ENCODE results near the gene SSTR1. TPM values are rescaled to one million over a fixed set of nuclear protein-coding genes. Genes with fewer than 3 reads are reported as not detected.

The SSTR1 gene
- polyA plus RNA-seq, 4 donors = 1.9 to 2.6 (median 2.4) TPM

DNA sequence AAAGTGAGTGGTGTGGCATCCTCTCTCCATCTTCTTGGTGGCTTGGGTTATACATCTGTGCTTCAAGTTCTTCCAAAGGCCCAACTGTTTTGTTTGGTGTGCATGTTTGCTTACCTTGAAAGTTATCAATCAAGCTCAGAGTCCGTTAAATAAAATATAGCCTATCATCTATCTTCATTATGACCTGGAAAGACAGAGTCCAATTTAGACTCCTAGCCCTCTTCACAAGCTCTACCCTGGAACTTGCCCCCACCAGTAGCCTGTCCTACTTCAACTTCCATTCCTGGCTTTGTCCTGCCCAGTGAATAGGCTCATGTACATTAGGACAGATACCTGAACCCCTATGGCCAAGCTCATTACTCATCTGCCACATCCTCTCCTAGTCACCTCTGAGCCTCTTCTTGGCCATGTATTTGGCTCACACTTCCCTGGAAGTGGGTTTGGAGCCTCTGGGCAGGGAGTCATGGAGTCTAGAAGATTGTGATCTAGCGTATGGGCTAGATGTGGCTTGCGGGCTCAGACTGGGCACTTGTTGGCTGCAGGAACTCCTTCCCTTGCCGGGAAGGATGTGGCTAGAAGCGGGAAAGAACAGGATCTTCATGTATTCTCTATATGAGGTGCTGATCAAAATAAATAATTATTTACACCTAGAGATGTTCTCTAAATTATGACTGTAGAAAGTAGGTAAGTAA is 6.4 kb upstream of the SSTR1 start:
- no peak for DNase-seq (ENCODE audit: low read depth in 4 of 4, low spot score in 3 of 4)

DNA sequence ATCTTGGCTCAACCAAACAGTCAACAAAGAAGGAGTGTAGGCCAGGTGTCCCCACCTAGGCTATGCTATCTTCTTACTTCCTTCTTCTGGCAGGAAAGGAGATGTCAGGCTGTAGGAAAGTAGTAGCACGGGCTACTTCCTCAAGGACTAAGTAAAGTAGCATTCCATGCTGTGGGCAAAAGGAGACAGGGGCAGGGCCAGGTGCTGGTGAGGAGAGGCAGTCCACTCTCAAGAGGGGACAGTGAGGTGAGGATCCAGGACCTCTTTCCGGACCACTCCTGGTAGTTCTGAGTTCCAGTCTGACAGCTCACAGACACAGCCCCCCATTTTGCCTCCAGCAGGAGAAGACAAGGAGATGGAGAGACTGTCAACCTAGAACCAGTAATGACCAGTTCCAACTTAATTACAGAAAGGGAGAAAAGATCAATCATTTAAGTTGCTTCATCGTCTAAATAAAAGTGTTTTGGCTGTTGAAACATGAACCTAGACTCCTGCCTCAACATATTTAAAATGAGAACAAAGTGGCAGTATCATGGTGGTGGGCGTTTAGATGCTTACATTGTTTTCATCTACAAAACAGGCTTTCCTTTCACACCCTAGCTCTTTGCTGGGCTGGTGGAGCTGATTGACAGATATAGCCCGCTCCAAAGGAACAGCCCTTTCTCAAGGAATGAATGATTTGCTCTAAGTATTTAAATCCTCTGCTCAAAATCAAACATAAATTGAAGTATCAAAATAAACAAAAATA is 5.1 kb upstream of the SSTR1 start:
- no peak for DNase-seq (ENCODE audit: low read depth in 4 of 4, low spot score in 3 of 4)

DNA sequence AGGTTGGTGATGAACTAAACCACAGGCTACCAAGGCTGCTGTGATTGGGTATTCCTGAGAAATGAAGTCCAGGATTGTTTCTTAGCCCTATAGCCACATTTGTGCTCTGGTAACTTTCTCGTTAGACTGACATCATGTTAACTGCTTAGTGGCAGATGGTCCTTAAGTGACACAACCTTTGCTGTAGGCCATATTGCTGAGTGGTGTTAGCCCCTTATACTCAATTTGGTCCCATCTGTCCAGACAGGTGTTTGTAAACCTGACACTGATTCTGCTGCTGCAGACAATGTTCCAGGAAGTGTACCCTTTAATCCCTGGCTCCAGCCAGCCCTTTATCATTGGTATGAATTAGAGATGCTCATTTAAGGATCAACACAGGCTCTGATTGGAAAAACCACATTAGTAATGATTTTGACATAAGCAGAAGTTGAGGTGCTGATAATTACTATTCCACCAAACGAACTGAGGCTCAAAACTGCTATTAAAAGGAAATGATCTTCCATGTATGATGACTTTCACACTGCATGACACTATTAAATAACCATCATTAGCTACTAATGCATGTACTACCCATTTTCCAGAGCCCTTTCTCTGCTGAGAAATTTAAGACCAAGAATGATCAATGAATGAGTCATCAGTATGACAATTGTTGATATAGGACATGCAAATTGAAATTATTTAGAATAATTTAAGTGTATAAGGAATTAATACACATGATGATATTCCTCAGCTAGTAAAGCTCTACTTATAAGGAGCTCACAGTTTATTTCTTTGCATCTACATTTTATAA is 3.6 kb upstream of the SSTR1 start:
- DNase-seq (ENCODE audit: low read depth in 4 of 4, low spot score in 3 of 4) = no peak

- DNase-seq (ENCODE audit: low read depth in 4 of 4, low spot score in 3 of 4) = no peak
Observed at GRCh38 chr14:38204719-38205115, 3.0 kb upstream of the SSTR1 start.

GRCh38 chr14:38205119-38205813 is 2.4 kb upstream of the SSTR1 start:
- no peak for DNase-seq (ENCODE audit: low read depth in 4 of 4, low spot score in 3 of 4)

DNA sequence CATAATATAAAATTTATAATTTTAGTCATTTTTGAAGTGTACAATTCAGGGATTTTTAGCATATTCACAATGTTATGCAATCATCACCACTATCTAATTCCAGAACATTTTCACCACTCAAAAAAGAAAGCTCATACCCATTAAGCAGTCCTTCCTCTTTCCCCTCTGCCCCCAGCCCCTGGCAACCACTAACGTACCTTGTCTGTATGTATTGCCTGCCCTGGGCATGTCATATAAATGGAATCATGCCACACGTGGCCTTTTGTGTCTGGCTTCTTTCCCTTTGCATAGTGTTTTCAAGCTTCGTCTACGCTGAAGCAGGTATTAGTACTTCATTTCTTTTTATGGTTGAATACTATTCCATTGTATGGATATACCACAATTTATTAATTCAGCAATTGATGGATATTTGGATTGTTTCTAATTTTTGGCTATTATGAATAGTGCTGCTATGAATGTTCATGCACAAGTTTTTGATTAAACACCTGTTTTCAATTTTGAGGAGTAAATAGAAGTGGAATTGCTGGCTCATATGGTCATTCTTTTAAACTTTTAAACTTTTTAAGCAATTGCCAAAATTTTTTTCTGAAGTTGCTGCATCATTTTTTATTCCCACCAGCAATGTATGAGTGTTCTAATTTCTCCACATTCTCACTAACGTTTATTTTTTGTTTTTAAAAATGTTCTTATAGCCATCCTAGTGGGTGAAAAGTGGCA is 1.6 kb upstream of the SSTR1 start:
- no peak for DNase-seq (ENCODE audit: low read depth in 4 of 4, low spot score in 3 of 4)

DNA sequence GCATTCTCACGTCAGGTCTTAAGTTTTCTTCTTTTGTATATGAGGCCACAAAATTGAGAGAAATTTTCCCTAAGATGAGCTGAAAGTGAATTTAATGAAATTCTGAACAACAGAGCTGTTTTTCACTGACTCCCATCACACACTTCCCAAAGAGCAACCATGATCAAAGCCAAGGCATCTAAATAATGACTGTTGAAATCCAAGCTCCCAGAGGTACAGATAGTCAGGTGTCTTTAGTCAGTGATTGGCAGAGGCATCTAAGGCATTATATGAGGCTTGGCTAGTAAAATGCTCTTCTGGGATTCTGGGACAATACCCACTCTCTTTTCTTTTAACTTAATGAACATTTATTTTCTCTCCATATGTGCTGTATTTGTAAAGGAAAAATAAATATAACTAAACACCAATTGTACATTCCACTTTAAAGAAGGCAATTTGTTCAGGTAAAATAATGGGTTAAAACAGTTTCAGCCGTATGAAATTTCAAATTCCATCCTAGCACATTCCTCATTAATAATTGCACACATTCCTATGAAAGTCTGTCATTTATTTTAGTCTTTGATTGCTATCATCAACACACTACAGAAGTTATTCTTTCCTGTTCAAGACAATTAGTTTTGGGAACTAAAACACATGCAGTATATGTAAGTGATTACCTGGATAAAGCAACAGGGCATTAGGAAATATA is 871 bp upstream of the SSTR1 start:
- DNase-seq (ENCODE audit: low read depth in 4 of 4, low spot score in 3 of 4) = no peak

GRCh38 chr14:38207377-38207735 is 348 bp upstream of the SSTR1 start:
- no peak for DNase-seq (ENCODE audit: low read depth in 4 of 4, low spot score in 3 of 4)

- peak in 1 of 4 donors; percentile 38 for DNase-seq (ENCODE audit: low read depth in 4 of 4, low spot score in 3 of 4)
Observed at GRCh38 chr14:38208618-38209562, 1.2 kb downstream of the SSTR1 start.

GRCh38 chr14:38209572-38210557 is 2.2 kb downstream of the SSTR1 start:
- DNase-seq (ENCODE audit: low read depth in 4 of 4, low spot score in 3 of 4) = no peak

DNA sequence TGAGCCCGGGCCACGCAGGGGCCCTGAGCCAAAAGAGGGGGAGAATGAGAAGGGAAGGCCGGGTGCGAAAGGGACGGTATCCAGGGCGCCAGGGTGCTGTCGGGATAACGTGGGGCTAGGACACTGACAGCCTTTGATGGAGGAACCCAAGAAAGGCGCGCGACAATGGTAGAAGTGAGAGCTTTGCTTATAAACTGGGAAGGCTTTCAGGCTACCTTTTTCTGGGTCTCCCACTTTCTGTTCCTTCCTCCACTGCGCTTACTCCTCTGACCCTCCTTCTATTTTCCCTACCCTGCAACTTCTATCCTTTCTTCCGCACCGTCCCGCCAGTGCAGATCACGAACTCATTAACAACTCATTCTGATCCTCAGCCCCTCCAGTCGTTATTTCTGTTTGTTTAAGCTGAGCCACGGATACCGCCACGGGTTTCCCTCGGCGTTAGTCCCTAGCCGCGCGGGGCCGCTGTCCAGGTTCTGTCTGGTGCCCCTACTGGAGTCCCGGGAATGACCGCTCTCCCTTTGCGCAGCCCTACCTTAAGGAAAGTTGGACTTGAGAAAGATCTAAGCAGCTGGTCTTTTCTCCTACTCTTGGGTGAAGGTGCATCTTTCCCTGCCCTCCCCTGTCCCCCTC is 3.0 kb downstream of the SSTR1 start:
- DNase-seq (ENCODE audit: low read depth in 4 of 4, low spot score in 3 of 4) = no peak

DNA sequence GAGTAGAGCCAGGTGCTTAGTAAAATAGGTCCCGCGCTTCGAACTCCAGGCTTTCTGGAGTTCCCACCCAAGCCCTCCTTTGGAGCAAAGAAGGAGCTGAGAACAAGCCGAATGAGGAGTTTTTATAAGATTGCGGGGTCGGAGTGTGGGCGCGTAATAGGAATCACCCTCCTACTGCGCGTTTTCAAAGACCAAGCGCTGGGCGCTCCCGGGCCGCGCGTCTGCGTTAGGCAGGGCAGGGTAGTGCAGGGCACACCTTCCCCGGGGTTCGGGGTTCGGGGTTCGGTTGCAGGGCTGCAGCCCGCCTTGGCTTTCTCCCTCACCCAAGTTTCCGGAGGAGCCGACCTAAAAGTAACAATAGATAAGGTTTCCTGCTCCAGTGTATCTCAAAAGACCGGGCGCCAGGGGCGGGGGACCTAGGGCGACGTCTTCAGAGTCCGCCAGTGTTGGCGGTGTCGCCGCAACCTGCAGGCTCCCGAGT is 3.6 kb downstream of the SSTR1 start:
- DNase-seq (ENCODE audit: low read depth in 4 of 4, low spot score in 3 of 4) = no peak

DNA sequence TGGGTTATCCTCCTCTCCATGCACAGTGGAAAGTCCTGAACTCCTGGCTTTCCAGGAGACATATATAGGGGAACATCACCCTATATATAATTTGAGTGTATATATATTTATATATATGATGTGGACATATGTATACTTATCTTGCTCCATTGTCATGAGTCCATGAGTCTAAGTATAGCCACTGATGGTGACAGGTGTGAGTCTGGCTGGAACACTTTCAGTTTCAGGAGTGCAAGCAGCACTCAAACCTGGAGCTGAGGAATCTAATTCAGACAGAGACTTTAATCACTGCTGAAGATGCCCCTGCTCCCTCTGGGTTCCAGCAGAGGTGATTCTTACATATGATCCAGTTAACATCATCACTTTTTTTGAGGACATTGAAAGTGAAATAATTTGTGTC is 4.4 kb downstream of the SSTR1 start:
- no peak for DNase-seq (ENCODE audit: low read depth in 4 of 4, low spot score in 3 of 4)

DNA sequence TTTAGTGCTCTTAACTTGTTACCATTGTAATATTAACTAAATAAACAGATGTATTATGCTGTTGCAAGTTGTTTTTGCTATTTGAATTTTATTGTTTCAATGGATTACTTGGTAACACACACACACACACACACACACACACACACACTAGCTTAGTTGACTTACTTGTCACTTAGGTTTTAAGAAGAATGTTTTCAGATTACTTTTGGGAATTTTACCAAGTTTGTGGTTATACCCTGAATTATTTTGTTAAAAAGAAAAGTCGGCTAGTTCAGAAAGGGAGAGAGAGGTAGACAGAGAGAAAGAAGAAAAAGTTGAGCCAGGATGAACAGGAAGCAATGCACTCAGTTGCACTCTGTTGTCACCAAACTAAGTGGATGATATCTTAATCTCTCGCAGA is 5.3 kb downstream of the SSTR1 start:
- no peak for DNase-seq (ENCODE audit: low read depth in 4 of 4, low spot score in 3 of 4)

GRCh38 chr14:38217553-38217952 is 9.8 kb downstream of the SSTR1 start:
- no peak for DNase-seq (ENCODE audit: low read depth in 4 of 4, low spot score in 3 of 4)

DNA sequence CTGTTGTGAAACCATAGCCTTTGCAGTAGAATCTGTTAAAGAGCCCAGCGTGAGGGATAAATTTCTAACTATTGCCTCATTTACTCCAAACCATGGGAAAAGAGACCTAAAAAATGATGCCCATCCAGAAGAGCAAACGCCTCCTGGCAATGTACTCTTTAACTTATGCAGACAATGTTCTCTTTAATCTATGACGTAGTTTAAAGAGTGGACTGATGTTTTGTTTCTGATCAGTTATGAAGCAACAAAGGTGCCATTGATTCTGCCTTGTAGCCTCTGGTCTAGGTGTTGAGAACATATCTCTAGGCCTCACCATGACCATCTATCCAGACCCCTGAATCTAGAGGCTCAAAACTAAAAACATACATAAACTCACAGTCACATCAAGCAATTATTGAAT is 13.4 kb downstream of the SSTR1 start:
- DNase-seq (ENCODE audit: low read depth in 4 of 4, low spot score in 3 of 4) = no peak

- no peak for DNase-seq (ENCODE audit: low read depth in 4 of 4, low spot score in 3 of 4)
Observed at GRCh38 chr14:38224338-38224737, 16.6 kb downstream of the SSTR1 start.

Measured in right renal pelvis (tissue), 4 donors.